ENCODE measurements around the gene TBX15.

DNA sequence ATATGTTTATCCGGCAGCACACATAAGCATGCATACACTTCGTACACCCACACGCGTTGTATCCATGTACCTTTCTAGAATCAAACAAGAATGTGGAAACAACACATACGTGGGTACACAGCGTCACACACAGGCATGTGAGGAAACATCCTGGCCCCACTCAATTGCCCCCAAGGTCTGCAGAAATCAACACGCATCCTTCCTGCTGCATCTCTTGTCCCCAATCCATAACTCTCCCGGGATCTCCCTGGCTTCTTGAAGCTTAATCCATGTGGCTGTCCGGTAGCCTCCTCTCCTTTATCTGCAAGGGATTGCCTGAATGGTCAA, 5.5 kb upstream of the TBX15 start:
- no peak for TF ChIP-seq EZH2 (IDR thresholded peaks at IDR 0.05; ENCODE audit: borderline replicate concordance, low read depth, low read length, severe bottlenecking)
- TF ChIP-seq, protein P1, sequence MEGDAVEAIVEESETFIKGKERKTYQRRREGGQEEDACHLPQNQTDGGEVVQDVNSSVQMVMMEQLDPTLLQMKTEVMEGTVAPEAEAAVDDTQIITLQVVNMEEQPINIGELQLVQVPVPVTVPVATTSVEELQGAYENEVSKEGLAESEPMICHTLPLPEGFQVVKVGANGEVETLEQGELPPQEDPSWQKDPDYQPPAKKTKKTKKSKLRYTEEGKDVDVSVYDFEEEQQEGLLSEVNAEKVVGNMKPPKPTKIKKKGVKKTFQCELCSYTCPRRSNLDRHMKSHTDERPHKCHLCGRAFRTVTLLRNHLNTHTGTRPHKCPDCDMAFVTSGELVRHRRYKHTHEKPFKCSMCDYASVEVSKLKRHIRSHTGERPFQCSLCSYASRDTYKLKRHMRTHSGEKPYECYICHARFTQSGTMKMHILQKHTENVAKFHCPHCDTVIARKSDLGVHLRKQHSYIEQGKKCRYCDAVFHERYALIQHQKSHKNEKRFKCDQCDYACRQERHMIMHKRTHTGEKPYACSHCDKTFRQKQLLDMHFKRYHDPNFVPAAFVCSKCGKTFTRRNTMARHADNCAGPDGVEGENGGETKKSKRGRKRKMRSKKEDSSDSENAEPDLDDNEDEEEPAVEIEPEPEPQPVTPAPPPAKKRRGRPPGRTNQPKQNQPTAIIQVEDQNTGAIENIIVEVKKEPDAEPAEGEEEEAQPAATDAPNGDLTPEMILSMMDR (IDR thresholded peaks at IDR 0.05; ENCODE audit: borderline replicate concordance, extremely low read depth, low read length, poor library complexity, severe bottlenecking), result no peak

Data from DND-41 (cell line).